PC-3 (cell line): ENCODE data around the gene ZNFX1. TPM values are rescaled to one million over a fixed set of nuclear protein-coding genes. Genes with fewer than 3 reads are reported as not detected.

ENCODE experiments used
- ATAC-seq: fragments of 200-7000 bp; cut with Tn5 transposase; 2 replicates; pipeline ENCODE4 v1.9.1; 2020; ENCODE audit warnings: mild to moderate bottlenecking, moderate library complexity
- BruUV-seq: library from RNA; stranded (reverse); fragments of 400-500 nt; replicated peaks from 2 replicates; lab custom pipeline; 2021; lab: Mats Ljungman, UMichigan
- CTCF ChIA-PET: fragments of 300-600 bp; sonication (Branson Sonifier 250); formaldehyde crosslinking; loops from one replicate; lab custom pipeline; 2022; ENCODE audit warnings: antibody characterized with exemption; lab: Charles Lee
- POLR2A ChIA-PET: fragments of 300-600 bp; sonication (Branson Sonifier 250); formaldehyde crosslinking; loops from one replicate; lab custom pipeline; 2022; ENCODE audit warnings: antibody characterized with exemption; ENCODE audit not compliant: unreplicated experiment; lab: Charles Lee
- DNase-seq: peaks from one replicate; pipeline ENCODE4 v3.0.0-alpha.2; 2015
- H2AFZ ChIP-seq: fragments of 300-600 bp; sonication (generic); 2 replicates; pipeline ENCODE4 v1.6.0; 2016; ENCODE audit warnings: antibody characterized with exemption, low read length
- H3F3A ChIP-seq: fragments of 300-600 bp; sonication (generic); one replicate; pipeline ENCODE4 v1.6.0; 2017; ENCODE audit warnings: antibody characterized with exemption, low read length, control low read depth, mild to moderate bottlenecking; ENCODE audit not compliant: unreplicated experiment
- H3K27ac ChIP-seq: fragments of 300-600 bp; sonication (generic); 2 replicates; pipeline ENCODE4 v1.5.1; 2016; ENCODE audit warnings: mild to moderate bottlenecking, low read length
- H3K27me3 ChIP-seq: fragments of 300-600 bp; sonication (generic); 2 replicates; pipeline ENCODE4 v1.6.1; 2016; ENCODE audit warnings: low read length, mixed read lengths
- H3K36me3 ChIP-seq: fragments of 300-600 bp; sonication (generic); 2 replicates; pipeline ENCODE4 v1.6.1; 2016; ENCODE audit warnings: low read depth, mixed run types, low read length, mixed read lengths
- H3K4me1 ChIP-seq: fragments of 300-600 bp; sonication (generic); 2 replicates; pipeline ENCODE4 v1.5.1; 2016; ENCODE audit warnings: low read length; ENCODE audit not compliant: insufficient read depth
- H3K4me2 ChIP-seq: fragments of 300-600 bp; sonication (generic); 2 replicates; pipeline ENCODE4 v1.6.0; 2016; ENCODE audit warnings: low read length
- H3K4me3 ChIP-seq: fragments of 300-600 bp; sonication (generic); 2 replicates; pipeline ENCODE4 v1.5.1; 2016; ENCODE audit warnings: mild to moderate bottlenecking, low read length, mixed read lengths
- H3K79me2 ChIP-seq: fragments of 300-600 bp; sonication (generic); 2 replicates; pipeline ENCODE4 v1.6.1; 2017; ENCODE audit warnings: low read length, mixed read lengths
- H3K9ac ChIP-seq: fragments of 300-600 bp; sonication (generic); 2 replicates; pipeline ENCODE4 v1.6.0; 2016; ENCODE audit warnings: mild to moderate bottlenecking, low read length
- H3K9me2 ChIP-seq: fragments of 300-600 bp; sonication (generic); replicated peaks from 2 replicates; pipeline ENCODE4 v1.6.1; 2016; ENCODE audit warnings: mixed run types, low read length, mixed read lengths
- H3K9me3 ChIP-seq: fragments of 300-600 bp; sonication (generic); 2 replicates; pipeline ENCODE4 v1.6.1; 2016; ENCODE audit warnings: low read length, mixed read lengths
- H4K20me1 ChIP-seq: fragments of 300-600 bp; sonication (generic); 2 replicates; pipeline ENCODE4 v1.6.1; 2016; ENCODE audit warnings: low read length, mixed read lengths
- EZH2 ChIP-seq: fragments of 300-600 bp; sonication (generic); IDR thresholded peaks from one replicate; pipeline ENCODE4 v1.6.1; 2017; ENCODE audit warnings: antibody characterized with exemption, mild to moderate bottlenecking, low read length; ENCODE audit not compliant: unreplicated experiment
- EZH2phosphoT487 ChIP-seq: fragments of 300-600 bp; sonication (generic); IDR thresholded peaks from 2 replicates; pipeline ENCODE4 v1.6.1; 2018; ENCODE audit warnings: mild to moderate bottlenecking, antibody characterized with exemption, low read length, borderline replicate concordance
- intact Hi-C: fragments of 100-400 bp; cut with micrococcal nuclease; formaldehyde crosslinking; loops from 2 replicates; pipeline ENCODE4 v1.9.0; 2023
- total RNA-seq: library from RNA; depleted of rRNA; stranded (reverse); fragments of >200 nt; gene quantifications from 2 replicates; pipeline ENCODE4 v1.2.3, GENCODE V29; 2014
- TF ChIP-seq, protein P1 (sequence below): fragments of 300-600 bp; sonication (generic); conservative IDR thresholded peaks from 2 replicates; pipeline ENCODE4 v1.5.1; 2017; ENCODE audit warnings: antibody characterized with exemption, low read depth, mild to moderate bottlenecking, low read length

Gene ZNFX1
- total RNA-seq, 1 experiment from 2014 or later, result 18.8 TPM

GRCh38 chr20:49293122-49293521 lies 15.3 kb upstream of the ZNFX1 start:
- no peak overlapping the region for H3K4me3 ChIP-seq
- TF ChIP-seq EZH2phosphoT487, result no peak
- TF ChIP-seq, protein P1, sequence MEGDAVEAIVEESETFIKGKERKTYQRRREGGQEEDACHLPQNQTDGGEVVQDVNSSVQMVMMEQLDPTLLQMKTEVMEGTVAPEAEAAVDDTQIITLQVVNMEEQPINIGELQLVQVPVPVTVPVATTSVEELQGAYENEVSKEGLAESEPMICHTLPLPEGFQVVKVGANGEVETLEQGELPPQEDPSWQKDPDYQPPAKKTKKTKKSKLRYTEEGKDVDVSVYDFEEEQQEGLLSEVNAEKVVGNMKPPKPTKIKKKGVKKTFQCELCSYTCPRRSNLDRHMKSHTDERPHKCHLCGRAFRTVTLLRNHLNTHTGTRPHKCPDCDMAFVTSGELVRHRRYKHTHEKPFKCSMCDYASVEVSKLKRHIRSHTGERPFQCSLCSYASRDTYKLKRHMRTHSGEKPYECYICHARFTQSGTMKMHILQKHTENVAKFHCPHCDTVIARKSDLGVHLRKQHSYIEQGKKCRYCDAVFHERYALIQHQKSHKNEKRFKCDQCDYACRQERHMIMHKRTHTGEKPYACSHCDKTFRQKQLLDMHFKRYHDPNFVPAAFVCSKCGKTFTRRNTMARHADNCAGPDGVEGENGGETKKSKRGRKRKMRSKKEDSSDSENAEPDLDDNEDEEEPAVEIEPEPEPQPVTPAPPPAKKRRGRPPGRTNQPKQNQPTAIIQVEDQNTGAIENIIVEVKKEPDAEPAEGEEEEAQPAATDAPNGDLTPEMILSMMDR, result no peak
- no peak for TF ChIP-seq EZH2
- H3K9ac ChIP-seq, result no peak overlapping the region
- H3K36me3 ChIP-seq, result peaks cover 38% of the 10 kb centered on the region
- intact Hi-C loops, result no loop called here
- H3K4me2 ChIP-seq, result no peak overlapping the region
- no peaks in the 10 kb centered on the region for H3K27me3 ChIP-seq
- no peak overlapping the region for H2AFZ ChIP-seq
- no peaks in the 10 kb centered on the region for H3K9me2 ChIP-seq
- CTCF ChIA-PET, result no interaction called here
- no peaks in the 10 kb centered on the region for H3K9me3 ChIP-seq
- H3K4me1 ChIP-seq, result peaks cover 21% of the 10 kb centered on the region
- H3K79me2 ChIP-seq, result no peaks in the 10 kb centered on the region
- peaks cover 35% of the 10 kb centered on the region for H3F3A ChIP-seq
- no peak for ATAC-seq
- BruUV-seq, result no TSS peak
- H4K20me1 ChIP-seq, result peaks cover 24% of the 10 kb centered on the region
- no peak for DNase-seq
- H3K27ac ChIP-seq, result no peak overlapping the region
- POLR2A ChIA-PET, result no interaction called here

DNA sequence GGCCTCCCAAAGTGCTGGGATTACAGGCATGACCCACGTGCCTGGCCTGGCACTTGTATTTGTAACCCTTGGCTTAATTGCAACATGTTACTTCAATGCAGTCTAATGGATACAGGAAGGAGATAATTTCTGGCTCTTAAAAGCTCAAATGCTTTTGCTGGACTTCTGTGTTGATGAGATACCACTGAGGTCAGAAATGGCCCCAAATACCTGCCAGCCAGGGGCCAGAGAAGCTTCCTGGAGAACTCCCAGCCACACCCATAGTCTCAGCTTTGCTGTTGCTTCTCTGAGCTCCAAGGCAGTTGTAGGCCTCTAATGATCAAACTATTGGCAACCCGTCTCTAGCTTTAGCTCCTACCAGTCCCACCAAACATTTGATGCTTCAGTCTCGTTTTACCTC lies 14.2 kb upstream of the ZNFX1 start:
- POLR2A ChIA-PET, result no interaction called here
- Histone ChIP-seq H3K27me3 (no peaks in the 10 kb centered on the region), H3K9me2 (no peaks in the 10 kb centered on the region), H3K79me2 (peaks cover 10% of the 10 kb centered on the region), H3F3A (peaks cover 46% of the 10 kb centered on the region), H3K9me3 (0 out of 2 replicates have a peak, but pooled peaks cover 1% of the 10 kb centered on the region), H3K36me3 (peaks cover 49% of the 10 kb centered on the region), H3K9ac (no peak overlapping the region), H4K20me1 (peaks cover 35% of the 10 kb centered on the region), H3K4me2 (no peak overlapping the region), H3K4me3 (no peak overlapping the region), H3K4me1 (peaks cover 25% of the 10 kb centered on the region), H2AFZ (no peak overlapping the region), H3K27ac (no peak overlapping the region)
- intact Hi-C loops, result no loop called here
- no TSS peak for BruUV-seq
- CTCF ChIA-PET, result interaction anchor here (0.6 kb wide), 1 partner anchor 46 kb away, joined by 3 read pairs; no protein-coding TSS in a partner anchor
- no peak for TF ChIP-seq EZH2
- TF ChIP-seq, protein P1, result no peak
- no peak for TF ChIP-seq EZH2phosphoT487
- ATAC-seq (no peak), DNase-seq (no peak)

DNA sequence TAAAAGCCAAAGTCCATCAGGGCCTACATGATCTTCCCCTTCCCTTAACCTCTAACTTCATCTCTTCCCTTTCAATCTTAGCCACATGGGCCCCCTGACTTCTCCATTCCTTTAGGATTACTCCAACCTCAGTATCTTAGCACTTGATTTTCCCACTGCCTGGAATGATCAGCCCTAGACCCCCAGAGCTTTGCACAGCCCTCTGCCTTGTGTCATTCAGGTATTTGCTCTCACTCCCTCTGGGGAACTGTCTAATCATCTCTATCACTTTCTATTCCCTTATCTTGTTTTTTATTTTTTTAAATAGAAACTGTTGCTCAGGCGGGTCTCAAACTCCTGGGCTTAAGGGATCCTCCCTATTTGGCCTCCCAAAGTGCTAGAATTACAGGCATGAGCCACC lies 13.3 kb upstream of the ZNFX1 start:
- H3K79me2 ChIP-seq, result peaks cover 18% of the 10 kb centered on the region
- POLR2A ChIA-PET, result interaction anchor here (0.6 kb wide), 1 partner anchor 1375 kb away, joined by 4 read pairs; no protein-coding TSS in a partner anchor
- no peak overlapping the region for H3K9ac ChIP-seq
- H2AFZ ChIP-seq, result no peak overlapping the region
- no peak overlapping the region for H3K27ac ChIP-seq
- H3F3A ChIP-seq, result peaks cover 54% of the 10 kb centered on the region
- intact Hi-C loops, result no loop called here
- peaks cover 33% of the 10 kb centered on the region for H3K4me1 ChIP-seq
- ATAC-seq (no peak), DNase-seq (no peak)
- peaks cover 57% of the 10 kb centered on the region for H3K36me3 ChIP-seq
- peaks cover 9% of the 10 kb centered on the region; the same call in 1 of the 2 replicates for H3K9me3 ChIP-seq
- CTCF ChIA-PET, result interaction anchor here (0.6 kb wide), 1 partner anchor 45 kb away, joined by 3 read pairs; no protein-coding TSS in a partner anchor
- H3K27me3 ChIP-seq, result no peaks in the 10 kb centered on the region
- H3K9me2 ChIP-seq, result no peaks in the 10 kb centered on the region
- H3K4me2 ChIP-seq, result no peak overlapping the region
- H4K20me1 ChIP-seq, result peaks cover 43% of the 10 kb centered on the region
- H3K4me3 ChIP-seq, result no peak overlapping the region
- TF ChIP-seq, protein P1, result no peak
- no peak for TF ChIP-seq EZH2phosphoT487
- no peak for TF ChIP-seq EZH2
- BruUV-seq, result no TSS peak
